Calu3 (cell line): Measurements from ENCODE around the gene LPCAT2. TPM values are rescaled to one million over a fixed set of nuclear protein-coding genes. Genes with fewer than 3 reads are reported as not detected.

Experiments
- BruUV-seq: library from RNA; stranded (reverse); fragments of 400-500 nt; replicated peaks from 2 replicates; lab custom pipeline; 2021; lab: Mats Ljungman, UMichigan
- CTCF ChIA-PET: fragments of 300-600 bp; sonication (Branson Sonifier 250); formaldehyde crosslinking; loops from one replicate; lab custom pipeline; 2022; ENCODE audit warnings: antibody characterized with exemption; lab: Charles Lee
- DNase-seq: peaks from one replicate; pipeline ENCODE4 v3.0.0; 2022
- H3K27ac Mint-ChIP-seq: one replicate; pipeline ENCODE4 v1.8.0; 2022; ENCODE audit warnings: mixed read lengths; ENCODE audit not compliant: unreplicated experiment
- H3K27me3 Mint-ChIP-seq: one replicate; pipeline ENCODE4 v1.8.0; 2022; ENCODE audit warnings: mixed read lengths; ENCODE audit not compliant: unreplicated experiment
- H3K36me3 Mint-ChIP-seq: one replicate; pipeline ENCODE4 v1.8.0; 2022; ENCODE audit warnings: mild to moderate bottlenecking, moderate library complexity, mixed read lengths; ENCODE audit not compliant: insufficient read depth, unreplicated experiment
- H3K4me1 Mint-ChIP-seq: one replicate; pipeline ENCODE4 v1.8.0; 2022; ENCODE audit warnings: mild to moderate bottlenecking, low read depth, mixed read lengths; ENCODE audit not compliant: unreplicated experiment
- H3K4me3 Mint-ChIP-seq: one replicate; pipeline ENCODE4 v1.8.0; 2022; ENCODE audit warnings: mild to moderate bottlenecking, low read depth, moderate library complexity, mixed read lengths; ENCODE audit not compliant: unreplicated experiment
- H3K9me3 Mint-ChIP-seq: one replicate; pipeline ENCODE4 v1.8.0; 2022; ENCODE audit warnings: low read depth, mixed read lengths; ENCODE audit not compliant: unreplicated experiment
- CTCF ChIP-seq: fragments of 200-600 bp; IDR thresholded peaks from one replicate; pipeline ENCODE4 v1.8.0; 2022; ENCODE audit warnings: antibody characterized with exemption; ENCODE audit not compliant: unreplicated experiment
- intact Hi-C: fragments of 100-400 bp; cut with micrococcal nuclease; formaldehyde crosslinking; loops from one replicate; pipeline ENCODE4 v1.10.0; 2022; ENCODE audit not compliant: unreplicated experiment
- total RNA-seq: library from RNA; stranded (reverse); gene quantifications from 2 replicates; pipeline ENCODE4 v1.2.3, GENCODE V29; 2022

Gene LPCAT2
- total RNA-seq, 1 experiment from 2014 or later = 10.0 TPM

GRCh38 chr16:55474821-55475220 lies 34.1 kb upstream of the LPCAT2 start:
- intact Hi-C loops = no loop called here
- H3K27ac Mint-ChIP-seq = no peak overlapping the region
- no TSS peak for BruUV-seq
- peaks cover 9% of the 10 kb centered on the region for H3K4me1 Mint-ChIP-seq
- DNase-seq = no peak
- H3K36me3 Mint-ChIP-seq = no peaks in the 10 kb centered on the region
- no peaks in the 10 kb centered on the region for H3K9me3 Mint-ChIP-seq
- TF ChIP-seq CTCF = no peak
- peaks cover 63% of the 10 kb centered on the region for H3K27me3 Mint-ChIP-seq
- CTCF ChIA-PET = interaction anchor here (0.7 to 1.1 kb wide), 2 partner anchors 10 to 408 kb away, joined by 3 to 5 read pairs; no protein-coding TSS in a partner anchor
- H3K4me3 Mint-ChIP-seq = no peak overlapping the region

GRCh38 chr16:55475919-55476318 lies 33.0 kb upstream of the LPCAT2 start:
- TF ChIP-seq CTCF = no peak
- Mint-ChIP-seq H3K27me3 (peaks cover 73% of the 10 kb centered on the region), H3K4me3 (no peak overlapping the region), H3K4me1 (peaks cover 9% of the 10 kb centered on the region), H3K27ac (no peak overlapping the region), H3K9me3 (no peaks in the 10 kb centered on the region), H3K36me3 (no peaks in the 10 kb centered on the region)
- intact Hi-C loops = no loop called here
- CTCF ChIA-PET = interaction anchor here (1.1 kb wide), 1 partner anchor 11 kb away, joined by 5 read pairs; no protein-coding TSS in a partner anchor
- no peak for DNase-seq
- no TSS peak for BruUV-seq

- H3K27me3 Mint-ChIP-seq = peaks cover 79% of the 10 kb centered on the region
- no peak overlapping the region for H3K27ac Mint-ChIP-seq
- no peaks in the 10 kb centered on the region for H3K36me3 Mint-ChIP-seq
- H3K4me1 Mint-ChIP-seq = peaks cover under 1% of the 10 kb centered on the region
- intact Hi-C loops = no loop called here
- H3K9me3 Mint-ChIP-seq = no peaks in the 10 kb centered on the region
- DNase-seq = no peak
- H3K4me3 Mint-ChIP-seq = no peak overlapping the region
- no TSS peak for BruUV-seq
- CTCF ChIA-PET = interaction anchor here (0.6 kb wide), 1 partner anchor 489 kb away, joined by 3 read pairs; no protein-coding TSS in a partner anchor
- TF ChIP-seq CTCF = no peak
Measured at GRCh38 chr16:55476625-55477533, 32.0 kb upstream of the LPCAT2 start.

- H3K27ac Mint-ChIP-seq = no peak overlapping the region
- H3K9me3 Mint-ChIP-seq = no peaks in the 10 kb centered on the region
- DNase-seq = no peak
- H3K27me3 Mint-ChIP-seq = peaks cover 79% of the 10 kb centered on the region
- H3K36me3 Mint-ChIP-seq = no peaks in the 10 kb centered on the region
- CTCF ChIA-PET = interaction anchor here (0.7 kb wide), 1 partner anchor 39 kb away, joined by 7 read pairs; no protein-coding TSS in a partner anchor
- TF ChIP-seq CTCF = no peak
- BruUV-seq = no TSS peak
- intact Hi-C loops = no loop called here
- no peaks in the 10 kb centered on the region for H3K4me1 Mint-ChIP-seq
- no peak overlapping the region for H3K4me3 Mint-ChIP-seq
Measured at GRCh38 chr16:55477736-55478135, 31.1 kb upstream of the LPCAT2 start.
